ENCODE measurements around the gene UBTD2. TPM values are rescaled to one million over a fixed set of nuclear protein-coding genes. Genes with fewer than 3 reads are reported as not detected.

UBTD2 gene
- polyA plus RNA-seq, 4 donors = 62.2 to 80.3 (median 69.6) TPM

- DNase-seq (ENCODE audit: low read depth in 4 of 4, low spot score in 2 of 4) = no peak
Observed at GRCh38 chr5:172175263-172175719, 108.3 kb downstream of the UBTD2 start.

DNA sequence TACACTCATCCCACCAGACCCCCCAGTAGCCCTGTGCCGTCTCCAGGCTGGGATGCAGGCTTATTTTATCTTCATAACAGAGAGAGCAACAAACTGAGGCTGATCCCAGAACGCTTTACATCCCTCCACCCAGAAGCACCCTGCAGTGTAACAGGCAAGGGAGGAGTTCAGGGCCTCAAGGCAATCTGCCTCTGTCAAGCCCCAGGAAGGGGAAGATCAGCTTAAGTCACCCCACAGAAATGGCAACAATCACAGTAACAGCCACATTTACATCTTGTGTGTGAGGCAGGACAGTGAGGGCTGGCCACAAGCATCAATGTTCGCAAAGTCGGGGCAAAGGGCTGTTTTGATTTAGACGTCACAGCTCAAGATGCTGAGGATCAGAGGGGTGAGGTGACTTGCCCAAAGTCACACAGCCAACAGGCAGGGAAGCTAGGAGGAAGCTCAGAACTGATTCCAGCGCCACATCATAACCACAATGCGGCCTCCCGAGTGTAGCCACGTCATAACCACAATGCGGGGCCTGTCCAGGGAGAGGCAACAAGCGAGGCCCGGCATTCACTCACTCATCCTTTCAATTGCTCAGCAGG, 109.9 kb downstream of the UBTD2 start:
- DNase-seq (ENCODE audit: low read depth in 4 of 4, low spot score in 2 of 4) = no peak

DNA sequence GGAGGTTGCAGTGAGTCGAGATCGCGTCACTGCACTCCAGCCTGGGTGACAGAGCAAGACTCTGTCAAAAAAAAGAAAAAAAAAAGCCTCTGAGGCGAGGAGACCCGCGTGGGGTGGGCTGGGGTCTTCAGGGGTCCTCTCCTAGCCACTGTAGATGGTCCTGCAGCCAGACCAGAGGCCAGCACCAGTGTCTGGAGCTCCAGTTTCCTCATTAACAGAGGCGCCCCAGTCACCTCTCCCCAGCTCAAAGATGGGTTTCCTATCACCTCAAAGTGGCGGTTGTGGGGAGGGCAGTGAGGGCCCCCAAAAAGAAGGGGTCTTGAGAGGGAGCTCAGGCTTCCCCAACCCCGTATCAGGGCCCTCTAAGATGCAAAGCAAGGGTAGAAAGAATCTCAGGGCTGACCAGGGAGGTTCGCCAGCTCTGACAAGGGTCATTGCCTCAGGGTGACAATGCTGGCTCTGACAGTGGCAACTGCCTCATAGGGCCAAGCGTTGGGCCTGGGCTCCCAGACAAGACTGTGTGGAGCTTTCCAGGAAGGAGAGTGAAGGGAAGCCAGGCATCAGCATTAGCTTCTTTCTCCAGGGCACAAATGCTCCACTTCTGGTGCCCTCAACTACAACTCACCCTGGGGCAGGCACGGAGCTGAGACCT, 110.5 kb downstream of the UBTD2 start:
- DNase-seq (ENCODE audit: low read depth in 4 of 4, low spot score in 2 of 4) = no peak

- no peak for DNase-seq (ENCODE audit: low read depth in 4 of 4, low spot score in 2 of 4)
Observed at GRCh38 chr5:172171118-172171517, 112.4 kb downstream of the UBTD2 start.

DNA sequence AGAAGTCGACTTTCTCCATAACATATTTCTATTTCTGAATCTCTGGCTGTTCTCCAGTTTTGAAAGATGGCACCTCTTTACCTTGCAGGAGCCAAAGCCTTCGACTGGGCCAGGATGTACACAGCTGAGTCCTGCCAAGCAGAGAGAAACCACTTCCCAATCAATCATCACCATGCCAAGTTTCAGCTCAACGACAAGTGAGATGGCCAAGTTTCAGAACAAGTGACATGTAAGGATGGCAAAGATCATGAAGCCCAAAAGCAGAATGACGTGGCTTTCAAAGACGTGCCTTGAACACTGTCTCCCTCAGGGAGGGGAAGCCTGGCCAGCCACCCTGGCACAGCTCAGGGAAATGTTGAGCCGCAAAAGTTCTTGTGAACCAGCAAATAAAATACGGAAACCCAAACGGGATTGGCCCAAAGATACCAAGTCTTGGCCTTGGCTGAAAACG, 113.3 kb downstream of the UBTD2 start:
- DNase-seq (ENCODE audit: low read depth in 4 of 4, low spot score in 2 of 4) = no peak

DNA sequence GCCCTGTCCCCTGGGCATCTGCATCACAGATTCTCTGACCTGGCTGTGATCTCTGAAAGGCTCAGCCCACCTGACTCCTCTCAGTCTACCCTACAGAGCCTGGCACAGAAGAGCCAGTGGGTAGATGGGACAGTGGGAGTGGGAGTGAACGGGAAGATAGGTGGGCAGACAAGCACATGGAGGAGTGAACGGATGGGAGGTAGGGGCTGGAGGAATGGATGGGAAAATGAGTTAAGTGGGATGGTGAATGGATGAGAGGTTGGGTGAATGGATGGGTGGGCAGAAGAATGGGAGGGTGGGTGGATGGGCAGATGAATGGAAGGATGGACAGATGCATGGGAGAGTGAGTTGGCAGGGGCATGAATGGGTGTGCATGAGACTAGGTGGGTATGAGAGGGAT, 114.3 kb downstream of the UBTD2 start:
- no peak for DNase-seq (ENCODE audit: low read depth in 4 of 4, low spot score in 2 of 4)

DNA sequence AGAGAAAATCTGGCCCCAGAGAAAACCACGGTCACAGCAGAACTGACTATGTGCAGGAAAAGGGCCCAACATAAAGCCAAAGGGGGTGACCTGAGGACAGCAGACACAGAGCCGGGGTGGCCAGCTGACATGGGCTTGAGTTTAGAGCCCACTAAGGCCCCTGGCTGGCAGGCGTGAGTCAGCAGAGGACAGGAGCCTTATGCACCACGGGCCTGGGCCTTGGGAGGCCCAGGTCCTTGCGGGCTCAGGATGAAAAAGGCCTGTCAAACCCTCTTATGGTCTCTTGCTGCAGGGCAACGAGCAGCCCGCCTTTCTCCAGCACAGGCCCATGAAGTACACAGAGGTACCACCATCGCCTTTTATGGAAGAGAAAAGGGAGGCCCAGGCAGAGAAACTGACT, 115.3 kb downstream of the UBTD2 start:
- DNase-seq (ENCODE audit: low read depth in 4 of 4, low spot score in 2 of 4) = no peak

GRCh38 chr5:172167895-172168294, 115.7 kb downstream of the UBTD2 start:
- DNase-seq (ENCODE audit: low read depth in 4 of 4, low spot score in 2 of 4) = no peak

- DNase-seq (ENCODE audit: low read depth in 4 of 4, low spot score in 2 of 4) = no peak
Observed at GRCh38 chr5:172166030-172166826, 117.3 kb downstream of the UBTD2 start.

GRCh38 chr5:172165465-172165864, 118.1 kb downstream of the UBTD2 start:
- no peak for DNase-seq (ENCODE audit: low read depth in 4 of 4, low spot score in 2 of 4)

- DNase-seq (ENCODE audit: low read depth in 4 of 4, low spot score in 2 of 4) = no peak
Observed at GRCh38 chr5:172164769-172165212, 118.8 kb downstream of the UBTD2 start.

DNA sequence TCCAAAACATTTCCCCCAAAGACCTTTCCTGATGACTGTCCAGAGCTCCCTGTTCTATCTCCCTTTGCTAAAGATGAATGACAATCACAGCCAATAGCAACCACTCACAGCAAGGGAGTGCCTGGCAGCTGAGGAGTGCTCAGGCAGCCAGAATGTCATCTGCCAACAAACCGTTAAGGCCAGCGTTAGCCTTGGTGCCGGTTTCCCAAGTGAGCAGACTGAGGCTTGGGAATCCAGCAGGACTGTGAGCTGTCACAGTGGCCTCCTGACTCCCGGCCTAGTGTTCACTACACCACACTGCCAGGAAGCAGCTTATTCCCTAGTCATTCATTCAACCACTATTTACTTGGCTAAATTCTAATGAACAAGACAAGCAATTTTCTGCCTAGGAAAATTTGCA, 120.2 kb downstream of the UBTD2 start:
- DNase-seq (ENCODE audit: low read depth in 4 of 4, low spot score in 2 of 4) = no peak

GRCh38 chr5:172162987-172163343, 120.6 kb downstream of the UBTD2 start:
- no peak for DNase-seq (ENCODE audit: low read depth in 4 of 4, low spot score in 2 of 4)

- no peak for DNase-seq (ENCODE audit: low read depth in 4 of 4, low spot score in 2 of 4)
Observed at GRCh38 chr5:172162323-172162986, 121.1 kb downstream of the UBTD2 start.

- DNase-seq (ENCODE audit: low read depth in 4 of 4, low spot score in 2 of 4) = no peak
Observed at GRCh38 chr5:172160506-172160905, 123.1 kb downstream of the UBTD2 start.

Other genes with a start within 250 kb of the UBTD2 start
- 10 to 100 TPM; 12.9 to 22.2 (median 17.4) TPM for gene STK10, start 95.5 kb downstream of the UBTD2 start, polyA plus RNA-seq (ENCODE audit: insufficient read length in 4 of 4)
- not detected for gene EFCAB9, start 89.6 kb downstream of the UBTD2 start, polyA plus RNA-seq (ENCODE audit: insufficient read length in 4 of 4)
- 10 to 100 TPM; 27.1 to 32.6 (median 31.7) TPM for gene SH3PXD2B, start 170.8 kb upstream of the UBTD2 start, polyA plus RNA-seq (ENCODE audit: insufficient read length in 4 of 4)